HepG2 (cell line): ENCODE data around the gene EPHA10. TPM values are rescaled to one million over a fixed set of nuclear protein-coding genes. Genes with fewer than 3 reads are reported as not detected.

Experiments
- ARNT ChIP-seq: fragments of 450-650 bp; IDR thresholded peaks from 2 replicates; pipeline ENCODE4 v1.6.1; 2017
- ATF2 ChIP-seq: sonication (generic); formaldehyde crosslinking; IDR thresholded peaks from 2 replicates; pipeline ENCODE4 v1.4.0; 2020; ENCODE audit warnings: missing genetic modification reagents
- ATF4 ChIP-seq, 2 experiments: fragments of 450-650 bp in 1 of 2; sonication (generic) in 1 of 2; formaldehyde crosslinking; IDR thresholded peaks; 2 replicates each; pipeline versions ENCODE4 v1.5.0 to v1.8.0; 2020 to 2022; ENCODE audit warnings: mild to moderate bottlenecking in 1 of 2, missing genetic modification reagents in 1 of 2
- DNMT3B ChIP-seq: conservative IDR thresholded peaks from 2 replicates; pipeline ENCODE4 v1.6.1; 2016; ENCODE audit warnings: missing biosample characterization, control low read depth
- FOXP4 ChIP-seq: sonication (generic); formaldehyde crosslinking; IDR thresholded peaks from 2 replicates; pipeline ENCODE4 v1.4.0; 2020; ENCODE audit warnings: missing genetic modification reagents
- GATAD2A ChIP-seq: IDR thresholded peaks from 2 replicates; pipeline ENCODE4 v1.6.1; 2016
- ISL2 ChIP-seq: sonication (generic); formaldehyde crosslinking; IDR thresholded peaks from 2 replicates; pipeline ENCODE4 v1.5.0; 2020; ENCODE audit warnings: missing genetic modification reagents
- MBNL3 ChIP-seq: fragments of 250-450 bp; sonication (Bioruptor Pico); conservative IDR thresholded peaks from 2 replicates; pipeline ENCODE4 v1.8.0; 2022; ENCODE audit warnings: mild to moderate bottlenecking, inconsistent platforms
- MEIS1 ChIP-seq: sonication (generic); formaldehyde crosslinking; IDR thresholded peaks from 2 replicates; pipeline ENCODE4 v1.9.0; 2021; ENCODE audit warnings: mild to moderate bottlenecking, missing genetic modification reagents, moderate library complexity, borderline replicate concordance
- NR2F6 ChIP-seq, 2 experiments: IDR thresholded peaks; 2 replicates each; pipeline ENCODE4 v1.6.1; 2016; ENCODE audit warnings: antibody characterized with exemption in 1 of 2, mild to moderate bottlenecking in 1 of 2
- PCBP1 ChIP-seq: fragments of 200-400 bp; formaldehyde crosslinking; IDR thresholded peaks from 2 replicates; pipeline ENCODE4 v1.6.1; 2017; ENCODE audit warnings: mild to moderate bottlenecking, low read depth, low read length, borderline replicate concordance
- SALL1 ChIP-seq: sonication (generic); formaldehyde crosslinking; IDR thresholded peaks from 2 replicates; pipeline ENCODE4 v1.8.0; 2022; ENCODE audit warnings: mild to moderate bottlenecking, missing genetic modification reagents
- ZNF629 ChIP-seq: sonication (generic); formaldehyde crosslinking; conservative IDR thresholded peaks from 2 replicates; pipeline ENCODE4 v1.5.0; 2020; ENCODE audit warnings: missing genetic modification reagents
- polyA plus RNA-seq, 8 experiments: library from polyadenylated mRNA; depleted of rRNA in 3 of 8; stranded (reverse) in 7 of 8; unstranded in 1 of 8; fragments of >200 nt; fragmentation: Illumina TruSeq in 4 of 8; extraction: Trizol in 4 of 8; gene quantifications; 2 replicates each; pipeline versions ENCODE4 v1.2.1 to v1.2.3, GENCODE V29; 2011 to 2016; ENCODE audit warnings: low read depth in 4 of 8, missing spikeins in 1 of 8, mixed read lengths in 1 of 8; ENCODE audit not compliant: insufficient read depth in 1 of 8
- total RNA-seq, 5 experiments: library from RNA; depleted of rRNA; stranded (reverse); fragments of >200 nt; fragmentation: Illumina TruSeq; extraction: Trizol; gene quantifications; 2 replicates each; pipeline ENCODE4 v1.2.3, GENCODE V29; 2016; ENCODE audit warnings: low read depth in 1 of 5
- TF ChIP-seq, protein P1 (sequence below): sonication (generic); formaldehyde crosslinking; IDR thresholded peaks from 2 replicates; pipeline ENCODE4 v1.8.0; 2022; ENCODE audit warnings: mild to moderate bottlenecking, missing genetic modification reagents
- TF ChIP-seq, protein P2 (sequence below): sonication (generic); formaldehyde crosslinking; IDR thresholded peaks from 2 replicates; pipeline ENCODE4 v1.4.0; 2020; ENCODE audit warnings: low read depth, mild to moderate bottlenecking, missing genetic modification reagents
- TF ChIP-seq, protein P3 (sequence below): sonication (generic); formaldehyde crosslinking; IDR thresholded peaks from 2 replicates; pipeline ENCODE4 v1.5.1; 2020; ENCODE audit warnings: missing genetic modification reagents, mild to moderate bottlenecking, borderline replicate concordance

The EPHA10 gene
- total and polyA plus RNA-seq, 2 of the 13 experiments (the other 11 are each of a cell fraction or from before 2014, with no cell fraction given): 0.11 to 0.58 TPM

GRCh38 chr1:37723390-37724078, 41.4 kb downstream of the EPHA10 start (continued):
- peak; percentile 68; the same call in 1 of the 2 replicates for TF ChIP-seq SALL1
- TF ChIP-seq MEIS1 (CRISPR knock-in tag): 0 out of 2 replicates have a peak, but pooled peaks have one; percentile 50
- TF ChIP-seq PCBP1: no peak
- TF ChIP-seq ATF2 (CRISPR knock-in tag): 0 out of 2 replicates have a peak, but pooled peaks have one; percentile 19
- TF ChIP-seq NR2F6 (IDR thresholded peaks at IDR 0.05): peak; percentile 52
- TF ChIP-seq NR2F6 (CRISPR knock-in tag; IDR thresholded peaks at IDR 0.05): peak; percentile 62; the same call in 1 of the 2 replicates
- peak; percentile 82; the same call in 1 of the 2 replicates for TF ChIP-seq GATAD2A (CRISPR knock-in tag)
- no peak for TF ChIP-seq DNMT3B (CRISPR knock-in tag)
- TF ChIP-seq, protein P1, sequence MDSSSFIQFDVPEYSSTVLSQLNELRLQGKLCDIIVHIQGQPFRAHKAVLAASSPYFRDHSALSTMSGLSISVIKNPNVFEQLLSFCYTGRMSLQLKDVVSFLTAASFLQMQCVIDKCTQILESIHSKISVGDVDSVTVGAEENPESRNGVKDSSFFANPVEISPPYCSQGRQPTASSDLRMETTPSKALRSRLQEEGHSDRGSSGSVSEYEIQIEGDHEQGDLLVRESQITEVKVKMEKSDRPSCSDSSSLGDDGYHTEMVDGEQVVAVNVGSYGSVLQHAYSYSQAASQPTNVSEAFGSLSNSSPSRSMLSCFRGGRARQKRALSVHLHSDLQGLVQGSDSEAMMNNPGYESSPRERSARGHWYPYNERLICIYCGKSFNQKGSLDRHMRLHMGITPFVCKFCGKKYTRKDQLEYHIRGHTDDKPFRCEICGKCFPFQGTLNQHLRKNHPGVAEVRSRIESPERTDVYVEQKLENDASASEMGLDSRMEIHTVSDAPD (CRISPR knock-in tag): 0 out of 2 replicates have a peak, but pooled peaks have one; percentile 52
- peak; percentile 56 for TF ChIP-seq FOXP4 (CRISPR knock-in tag)
- no peak for TF ChIP-seq ATF4 (CRISPR knock-in tag; IDR thresholded peaks at IDR 0.05)
- TF ChIP-seq, protein P2, sequence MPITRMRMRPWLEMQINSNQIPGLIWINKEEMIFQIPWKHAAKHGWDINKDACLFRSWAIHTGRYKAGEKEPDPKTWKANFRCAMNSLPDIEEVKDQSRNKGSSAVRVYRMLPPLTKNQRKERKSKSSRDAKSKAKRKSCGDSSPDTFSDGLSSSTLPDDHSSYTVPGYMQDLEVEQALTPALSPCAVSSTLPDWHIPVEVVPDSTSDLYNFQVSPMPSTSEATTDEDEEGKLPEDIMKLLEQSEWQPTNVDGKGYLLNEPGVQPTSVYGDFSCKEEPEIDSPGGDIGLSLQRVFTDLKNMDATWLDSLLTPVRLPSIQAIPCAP (CRISPR knock-in tag): no peak
- TF ChIP-seq, protein P3, sequence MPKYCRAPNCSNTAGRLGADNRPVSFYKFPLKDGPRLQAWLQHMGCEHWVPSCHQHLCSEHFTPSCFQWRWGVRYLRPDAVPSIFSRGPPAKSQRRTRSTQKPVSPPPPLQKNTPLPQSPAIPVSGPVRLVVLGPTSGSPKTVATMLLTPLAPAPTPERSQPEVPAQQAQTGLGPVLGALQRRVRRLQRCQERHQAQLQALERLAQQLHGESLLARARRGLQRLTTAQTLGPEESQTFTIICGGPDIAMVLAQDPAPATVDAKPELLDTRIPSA (CRISPR knock-in tag): no peak
- TF ChIP-seq ARNT: no peak
- TF ChIP-seq MBNL3 (CRISPR knock-in tag): no peak
- no peak for TF ChIP-seq ISL2 (CRISPR knock-in tag)
- TF ChIP-seq ZNF629 (CRISPR knock-in tag): 0 out of 2 replicates have a peak, but pooled peaks have one; percentile 19
